Mesenteric fat pad (tissue), 1 donor: ENCODE data around the gene USP24. TPM values are rescaled to one million over a fixed set of nuclear protein-coding genes. Genes with fewer than 3 reads are reported as not detected.

Experiments used
- DNase-seq: peaks from one replicate; pipeline ENCODE4 v3.0.0-alpha.2; 2020; ENCODE audit warnings: low spot score
- total RNA-seq: library from RNA; stranded (reverse); fragmentation: NEBNext Ultra II Directional; extraction: Animal tissue kit (Norgen Biotek cat#: 25700); gene quantifications from one replicate; pipeline ENCODE4 v1.2.1, GENCODE V29; 2021
- donor health status: DM: yes; HTN: yes; CAD: no.

Gene USP24
- total RNA-seq, 1 donor from 2014 or later: 59.8 TPM

DNA sequence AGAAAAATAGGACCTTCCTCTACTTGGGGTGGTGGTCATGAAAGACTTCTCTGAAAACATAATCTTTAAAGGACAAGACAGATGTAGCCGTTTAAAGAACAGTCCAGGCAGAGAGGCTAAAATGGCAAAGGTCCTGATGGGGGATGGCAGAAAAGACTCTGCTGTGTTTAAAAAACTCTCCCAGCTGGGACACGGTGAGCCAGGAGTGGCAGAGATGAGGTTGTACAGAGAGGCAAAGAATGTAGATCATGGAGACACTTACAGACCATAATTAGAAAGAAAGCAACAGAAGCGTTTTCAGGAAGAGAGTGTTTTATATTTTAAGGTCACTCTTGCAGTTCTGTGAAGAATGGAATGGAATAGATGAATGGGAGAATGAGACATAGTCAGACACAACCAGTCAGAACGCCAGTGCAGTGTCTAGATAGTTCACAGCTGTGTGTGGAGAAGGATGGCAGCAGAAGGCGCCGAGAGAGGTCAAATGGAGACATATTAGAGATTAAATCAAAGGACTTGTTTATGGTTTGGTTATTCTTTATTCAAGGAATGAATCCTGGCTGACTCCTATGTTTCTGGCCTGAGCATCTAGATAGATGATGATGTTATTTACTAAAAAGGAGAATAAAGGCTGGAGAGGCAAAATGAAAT is 47.8 kb downstream of the USP24 start:
- no peak for DNase-seq

- DNase-seq: no peak
These were observed 50.3 kb downstream of the USP24 start for GRCh38 chr1:55164906-55165305.

DNA sequence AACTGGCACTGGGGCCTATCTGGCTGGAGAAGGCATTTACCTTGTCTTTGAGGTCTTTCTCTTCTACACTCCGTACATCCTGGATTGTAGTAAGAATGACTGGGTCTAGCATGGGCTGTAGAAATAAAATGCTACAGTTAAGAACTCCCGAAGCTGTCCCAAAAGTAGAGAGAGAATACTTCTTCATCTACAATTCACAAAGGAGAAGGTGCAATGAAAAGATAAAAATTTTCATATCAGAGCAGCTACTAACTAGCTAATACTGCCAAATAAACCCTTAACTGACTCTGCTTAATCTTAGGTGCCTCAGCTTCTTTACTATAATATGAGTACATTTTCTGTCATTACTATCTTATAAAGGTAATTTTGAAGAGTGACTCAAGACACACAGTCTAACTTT is 55.6 kb downstream of the USP24 start:
- DNase-seq: no peak

GRCh38 chr1:55156608-55157007 is 58.6 kb downstream of the USP24 start:
- no peak for DNase-seq

DNA sequence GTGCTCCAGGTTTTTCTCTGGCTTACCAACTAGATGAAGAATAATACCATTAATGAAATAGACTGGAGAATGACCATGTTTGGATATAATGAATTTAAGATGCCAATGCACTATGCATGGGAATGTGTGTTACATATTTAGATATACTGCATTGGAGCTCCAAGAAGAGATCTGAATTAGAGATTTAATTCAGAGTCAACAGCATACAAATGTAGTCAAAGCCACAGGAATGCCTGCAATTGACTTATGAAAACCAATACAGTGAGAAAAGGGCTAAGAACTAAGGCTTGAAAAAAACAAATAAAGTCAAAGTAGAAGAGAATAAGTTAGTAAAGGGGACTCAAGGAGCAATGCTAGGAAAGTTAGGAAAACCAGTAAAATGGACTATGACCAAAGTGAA is 59.1 kb downstream of the USP24 start:
- no peak for DNase-seq

DNA sequence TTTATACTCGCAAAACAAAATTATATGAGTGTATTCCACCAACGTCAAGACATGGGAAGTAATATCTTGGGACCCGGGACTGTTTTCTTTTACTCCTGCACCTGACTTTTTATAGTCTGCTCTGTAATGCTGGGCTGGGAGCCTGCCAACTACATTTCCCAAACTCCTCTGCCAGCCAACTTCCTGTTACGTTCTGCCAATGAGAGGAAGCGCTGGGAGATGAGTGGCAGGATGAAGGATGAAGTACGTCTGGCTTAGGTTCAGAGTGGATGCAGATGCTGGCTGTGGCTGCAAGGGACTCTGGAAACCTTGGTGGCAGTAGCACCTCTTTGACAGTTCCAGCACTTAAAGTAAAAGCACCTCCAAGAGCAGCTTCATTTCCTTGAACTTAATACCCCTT is 59.6 kb downstream of the USP24 start:
- no peak for DNase-seq

DNA sequence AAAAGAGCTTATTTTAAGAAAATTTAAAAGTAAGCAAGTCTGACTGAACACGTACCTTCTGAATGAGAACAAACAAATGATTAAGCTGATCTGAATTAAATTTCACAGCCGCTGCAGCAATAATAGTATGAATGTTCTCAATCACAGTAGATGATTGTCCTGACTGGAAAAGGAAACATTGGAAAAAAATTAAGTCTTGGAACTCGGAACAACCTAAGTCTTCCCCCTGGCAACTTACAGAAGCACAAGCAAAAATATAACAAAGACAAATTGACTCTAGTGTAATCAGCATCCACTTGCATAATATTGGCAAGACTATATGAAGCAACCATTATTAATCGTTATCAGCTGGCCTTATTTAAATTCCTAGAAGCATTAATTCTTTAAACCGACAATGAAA is 60.5 kb downstream of the USP24 start:
- no peak for DNase-seq

DNA sequence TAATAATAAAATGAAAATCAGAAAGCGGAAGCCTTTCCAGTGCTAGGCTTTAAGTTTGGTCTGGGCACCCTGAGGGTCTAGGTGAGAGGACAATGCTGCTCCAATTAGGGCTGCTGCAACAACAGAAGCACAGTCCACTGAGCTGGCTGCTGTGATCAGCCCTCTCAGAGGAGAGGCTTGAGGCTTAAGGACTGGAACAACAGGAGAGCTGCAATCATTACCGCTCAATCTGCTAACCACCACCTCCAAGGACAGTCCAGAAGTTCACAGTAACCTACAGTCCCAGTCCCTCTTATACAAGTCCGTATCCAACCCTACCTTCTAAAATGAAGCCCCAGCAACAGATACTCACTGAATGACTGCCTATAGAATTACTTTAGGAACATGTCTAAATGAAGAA is 62.1 kb downstream of the USP24 start:
- no peak for DNase-seq

DNA sequence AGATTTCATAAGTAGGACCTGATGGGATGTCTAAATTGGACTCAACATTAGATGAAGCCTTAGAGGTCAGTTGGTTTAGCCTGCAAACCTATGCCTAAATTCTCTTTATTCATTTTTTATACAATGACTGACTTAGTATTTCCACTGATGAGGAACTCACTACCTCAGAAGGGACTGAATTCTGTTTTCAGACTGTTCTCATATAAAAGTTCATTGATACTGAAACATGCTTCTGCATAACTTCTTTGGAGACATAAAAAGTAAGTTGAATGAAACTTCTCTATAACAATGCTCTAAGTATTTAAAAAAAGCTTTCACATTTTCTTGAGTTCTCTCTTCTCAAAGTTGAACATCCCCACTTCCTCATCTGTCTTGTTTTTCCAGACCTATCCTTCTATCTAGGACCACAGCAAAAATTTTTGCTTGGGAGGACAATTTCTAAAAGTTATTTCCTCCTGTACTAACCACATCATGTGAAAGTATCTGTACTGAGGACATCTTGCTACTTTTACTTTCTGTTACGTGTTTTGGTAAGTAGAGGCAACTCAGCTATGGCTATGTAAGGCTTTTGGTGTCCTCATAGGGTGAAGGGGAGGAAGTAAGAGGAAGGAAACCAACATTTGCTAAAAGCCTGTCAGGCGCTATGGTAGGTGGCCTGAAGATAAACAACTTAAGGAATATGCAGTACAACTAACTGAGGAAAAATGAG is 64.1 kb downstream of the USP24 start:
- DNase-seq: no peak

GRCh38 chr1:55148676-55149075 is 66.5 kb downstream of the USP24 start:
- DNase-seq: no peak

- DNase-seq: no peak
These were observed 67.6 kb downstream of the USP24 start for GRCh38 chr1:55147524-55147923.

GRCh38 chr1:55146781-55147180 is 68.4 kb downstream of the USP24 start:
- no peak for DNase-seq

DNA sequence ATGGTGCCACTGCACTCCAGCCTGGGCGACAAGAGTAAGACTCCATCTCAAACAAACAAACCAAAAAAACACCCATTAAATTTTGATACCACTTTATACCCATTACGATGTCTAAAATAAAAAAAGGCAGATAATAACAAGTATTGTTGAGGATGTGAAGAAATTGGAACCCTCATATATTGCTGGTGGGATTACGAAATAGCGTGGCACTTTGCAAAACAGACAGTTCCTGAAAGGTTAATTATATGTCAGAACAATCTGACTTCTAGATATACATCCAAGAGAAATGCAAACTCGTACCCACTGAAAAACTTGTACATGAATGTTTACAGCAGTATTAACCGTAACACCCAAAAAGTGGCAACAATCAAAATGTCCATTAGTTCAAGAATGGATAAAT is 70.3 kb downstream of the USP24 start:
- DNase-seq: no peak

DNA sequence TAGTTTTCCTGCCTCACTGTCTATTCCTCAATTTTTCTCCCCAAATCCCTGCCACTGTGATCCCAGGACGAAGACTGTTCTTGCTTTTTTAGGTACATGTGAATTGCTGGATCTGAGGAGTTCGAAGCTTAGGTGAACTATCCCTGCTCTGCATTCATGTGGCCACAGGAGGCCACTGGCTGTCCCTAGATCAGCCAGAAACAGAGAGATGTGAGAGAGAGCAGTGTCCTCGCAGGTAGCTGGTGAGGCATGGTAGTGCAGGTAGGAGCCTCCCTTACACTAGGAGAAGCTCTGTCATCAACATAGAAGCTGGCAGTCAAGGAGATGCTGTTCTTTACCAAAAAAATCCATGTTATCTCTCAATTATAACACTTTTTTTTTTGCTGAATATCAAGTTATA is 71.5 kb downstream of the USP24 start:
- no peak for DNase-seq

DNA sequence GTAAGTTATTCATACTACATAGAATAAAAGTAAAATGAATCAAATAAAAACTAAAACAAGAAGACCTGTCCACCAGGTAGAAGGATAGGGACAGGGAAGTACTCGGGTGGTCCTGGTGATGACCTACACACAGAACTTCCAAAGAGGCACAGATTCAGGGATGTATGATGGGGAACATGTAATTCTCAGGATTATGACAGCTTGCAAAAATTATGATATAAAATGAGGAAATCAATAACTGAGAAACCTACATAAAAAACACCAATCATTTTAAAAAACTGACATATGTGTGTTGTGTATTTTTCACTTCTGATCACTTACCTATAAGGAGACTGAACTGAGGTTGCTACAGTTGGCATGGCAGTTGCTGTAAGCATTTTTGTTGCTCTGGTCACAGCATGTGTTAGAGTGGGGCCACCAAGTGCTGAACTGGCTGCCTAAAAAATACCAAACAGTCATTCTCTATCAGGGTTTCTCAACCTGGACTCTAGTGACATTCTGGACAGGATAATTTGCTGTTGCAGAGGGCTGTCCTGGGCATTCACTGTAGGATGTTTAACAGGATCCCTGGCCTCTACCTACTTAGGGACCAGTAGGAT is 73.8 kb downstream of the USP24 start:
- no peak for DNase-seq

DNA sequence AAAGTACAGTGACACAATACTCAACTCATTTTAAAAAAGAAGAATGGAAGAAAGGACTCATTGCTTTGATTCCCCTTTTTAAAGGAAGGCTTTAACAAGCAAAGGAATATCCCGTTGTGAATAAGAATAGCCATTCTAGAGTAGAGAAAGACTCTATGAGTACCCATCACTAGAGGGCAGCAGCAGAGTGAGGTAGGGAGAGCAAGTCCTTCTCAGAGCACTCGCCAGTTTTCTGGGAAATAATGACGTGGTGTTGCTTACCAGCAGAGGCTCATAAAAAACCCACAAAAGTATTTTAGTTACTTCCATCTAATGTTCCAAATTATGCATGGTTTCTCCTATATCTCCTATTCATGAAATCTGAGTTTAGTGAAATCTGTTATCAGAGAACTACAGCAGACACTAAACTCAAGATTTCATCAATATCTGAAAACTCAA is 74.6 kb downstream of the USP24 start:
- no peak for DNase-seq

DNA sequence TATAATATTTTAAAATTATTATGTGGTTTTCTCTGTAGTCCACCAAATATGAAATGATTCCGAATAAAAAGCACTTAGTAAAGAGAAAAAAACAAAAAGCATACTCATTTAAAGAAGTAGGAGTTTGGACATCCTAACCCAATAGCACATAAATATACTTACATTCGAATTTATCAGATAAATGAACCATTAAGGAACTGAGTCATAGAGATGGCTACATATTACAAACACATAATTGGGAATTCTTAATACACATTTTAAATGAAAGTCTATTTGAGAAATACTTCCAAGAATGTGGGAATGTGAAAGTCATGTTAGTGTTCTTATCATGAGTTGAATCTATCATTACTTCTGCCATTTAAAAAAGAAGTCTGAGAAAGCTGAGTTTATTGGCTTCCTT is 75.0 kb downstream of the USP24 start:
- DNase-seq: no peak

GRCh38 chr1:55138823-55139222 is 76.3 kb downstream of the USP24 start:
- no peak for DNase-seq

DNA sequence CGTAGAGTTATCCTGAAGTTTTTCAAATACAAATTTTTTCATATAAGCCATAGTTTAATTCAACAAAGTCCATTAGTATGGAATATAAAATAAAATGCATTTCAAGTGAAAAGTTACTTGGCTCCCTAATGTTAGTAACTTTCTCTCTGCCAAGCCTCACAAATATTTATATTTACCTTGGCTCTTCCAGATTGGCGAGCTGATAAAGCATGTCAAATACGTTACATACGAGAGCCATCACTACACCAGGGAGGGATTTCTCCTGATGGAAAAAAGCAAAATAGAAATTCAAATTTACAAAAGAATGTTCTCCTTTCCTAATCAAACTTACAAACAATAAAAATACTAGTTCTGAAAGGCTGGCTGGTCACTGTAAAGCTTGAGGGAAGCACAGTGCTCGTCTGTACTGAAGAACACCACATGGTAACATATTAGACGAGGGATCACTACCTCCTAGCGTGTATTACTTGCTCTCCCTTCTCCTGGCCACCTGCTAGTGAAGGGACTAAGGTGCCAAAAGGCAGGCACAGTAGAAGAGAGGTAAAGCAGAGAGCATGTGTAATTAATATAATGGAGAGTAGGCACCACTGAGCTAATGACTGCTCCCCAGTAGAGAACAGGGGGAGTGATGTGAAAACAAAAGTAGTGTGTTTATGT is 80.9 kb downstream of the USP24 start:
- no peak for DNase-seq

DNA sequence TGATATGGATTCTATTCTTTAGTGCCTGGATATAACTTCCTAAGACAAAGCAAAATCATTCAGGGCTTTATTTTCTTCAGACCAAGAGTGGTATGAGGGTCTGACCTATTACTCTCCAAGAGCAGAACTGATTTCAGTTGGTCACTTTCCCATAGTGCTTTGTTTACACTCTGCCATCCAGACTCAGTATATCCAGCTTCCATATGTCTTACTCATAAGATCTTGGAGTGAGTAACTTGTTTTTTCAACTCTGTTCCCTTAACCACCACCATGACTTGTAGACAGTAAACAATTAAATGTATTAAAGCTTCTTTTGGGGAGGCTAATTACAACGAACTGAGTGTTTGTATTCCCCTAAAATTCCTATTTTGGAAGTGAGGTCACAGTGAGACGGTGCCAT is 83.4 kb downstream of the USP24 start:
- DNase-seq: no peak

- no peak for DNase-seq
These were observed 83.9 kb downstream of the USP24 start for GRCh38 chr1:55131218-55131617.

DNA sequence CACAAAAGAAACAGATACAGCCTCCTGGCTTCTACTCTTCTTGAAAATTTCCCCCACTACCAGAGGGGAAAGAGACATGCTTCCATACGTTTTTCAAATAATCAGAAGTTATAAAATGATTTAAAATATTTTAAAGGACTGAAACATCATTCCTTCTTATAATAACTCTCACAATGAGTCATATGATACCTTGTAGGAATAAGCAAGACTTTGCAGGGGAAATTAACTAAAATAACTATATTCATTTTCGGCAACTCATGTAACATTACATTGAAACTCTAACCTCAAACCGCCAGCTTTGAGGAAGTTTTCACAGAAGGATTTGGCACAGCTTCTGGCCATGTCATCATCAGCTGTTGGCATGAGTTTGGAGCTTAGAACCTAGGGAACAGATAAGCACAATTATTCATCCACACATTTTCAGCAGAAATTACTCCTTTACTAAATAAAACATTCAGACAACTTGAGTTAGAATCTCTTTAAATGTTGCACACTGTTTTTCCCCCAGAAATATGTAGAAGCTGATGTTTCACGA is 85.9 kb downstream of the USP24 start:
- no peak for DNase-seq
